Central memory CD8-positive, alpha-beta T cell (primary cell): ENCODE results near the gene TAB2.

ENCODE experiments used
- ATAC-seq: fragments of 150-1000 bp; cut with Tn5 transposase; replicated peaks from 2 replicates; pipeline ENCODE4 v1.10.0; 2022; ENCODE audit warnings: mild to moderate bottlenecking, moderate FRiP score, moderate number of reproducible peaks; ENCODE audit not compliant: poor library complexity, severe bottlenecking; ENCODE audit errors: extremely low read depth
- DNase-seq, 2 donors: peaks; one replicate each; pipeline ENCODE4 v3.0.0; 2021; ENCODE audit warnings: low spot score in 2 of 2
- H3K27ac Mint-ChIP-seq: one replicate; pipeline ENCODE4 v1.8.0; 2022; ENCODE audit warnings: low read depth, mild to moderate bottlenecking, moderate library complexity, mixed read lengths
- H3K27me3 Mint-ChIP-seq: one replicate; pipeline ENCODE4 v1.8.0; 2022; ENCODE audit warnings: mixed read lengths
- H3K36me3 Mint-ChIP-seq: one replicate; pipeline ENCODE4 v1.8.0; 2022; ENCODE audit warnings: mild to moderate bottlenecking, moderate library complexity, mixed read lengths; ENCODE audit not compliant: insufficient read depth
- H3K4me1 Mint-ChIP-seq: one replicate; pipeline ENCODE4 v1.8.0; 2022; ENCODE audit warnings: mixed read lengths
- H3K4me3 Mint-ChIP-seq: one replicate; pipeline ENCODE4 v1.8.0; 2022; ENCODE audit warnings: mild to moderate bottlenecking, moderate library complexity, mixed read lengths
- H3K9me3 Mint-ChIP-seq: one replicate; pipeline ENCODE4 v1.8.0; 2022; ENCODE audit warnings: mixed read lengths

The TAB2 gene

GRCh38 chr6:149286905-149287304 lies 30.6 kb upstream of the TAB2 start:
- Mint-ChIP-seq H3K27ac (no peak overlapping the region), H3K27me3 (no peaks in the 10 kb centered on the region), H3K4me3 (no peak overlapping the region), H3K36me3 (no peaks in the 10 kb centered on the region), H3K9me3 (no peaks in the 10 kb centered on the region), H3K4me1 (no peaks in the 10 kb centered on the region)
- no peak for DNase-seq
- no peak for ATAC-seq

DNA sequence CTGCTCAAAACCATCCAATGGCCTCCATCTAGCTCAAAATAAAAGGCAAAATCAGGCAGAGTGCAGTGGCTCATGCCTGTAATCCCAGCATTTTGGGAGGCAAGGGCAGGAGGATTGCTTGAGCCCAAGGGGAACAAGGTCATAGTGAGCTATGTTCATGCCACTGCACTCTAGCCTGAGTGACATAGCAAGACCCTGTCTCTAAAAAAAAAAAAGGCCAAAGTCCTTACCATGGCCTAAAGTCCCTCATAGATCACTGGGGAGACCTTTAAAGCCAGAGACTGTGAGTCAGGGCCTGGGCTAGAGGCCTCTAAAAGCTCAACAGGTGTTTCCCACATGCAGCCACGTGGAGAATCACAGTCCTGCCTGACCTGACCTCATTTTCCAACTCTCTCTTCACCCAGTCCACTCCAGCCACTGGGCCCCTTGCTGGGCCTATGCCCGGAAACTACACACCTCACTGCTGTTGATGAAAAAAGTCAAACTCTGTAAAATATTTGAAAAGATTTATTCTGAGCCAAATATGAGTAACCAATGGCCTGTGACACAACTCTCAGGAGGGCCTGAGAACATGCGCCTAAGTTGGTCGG lies 28.2 kb upstream of the TAB2 start:
- no peak overlapping the region for H3K4me3 Mint-ChIP-seq
- H3K27me3 Mint-ChIP-seq = no peaks in the 10 kb centered on the region
- H3K4me1 Mint-ChIP-seq = no peaks in the 10 kb centered on the region
- no peaks in the 10 kb centered on the region for H3K36me3 Mint-ChIP-seq
- DNase-seq (no peak), ATAC-seq (no peak)
- no peaks in the 10 kb centered on the region for H3K9me3 Mint-ChIP-seq
- H3K27ac Mint-ChIP-seq = no peak overlapping the region

- Mint-ChIP-seq H3K4me3 (no peak overlapping the region), H3K9me3 (no peaks in the 10 kb centered on the region), H3K36me3 (no peaks in the 10 kb centered on the region), H3K4me1 (no peaks in the 10 kb centered on the region), H3K27me3 (no peaks in the 10 kb centered on the region), H3K27ac (no peak overlapping the region)
- DNase-seq = no peak
- ATAC-seq = no peak
Measured at GRCh38 chr6:149289966-149290365, 27.5 kb upstream of the TAB2 start.

DNA sequence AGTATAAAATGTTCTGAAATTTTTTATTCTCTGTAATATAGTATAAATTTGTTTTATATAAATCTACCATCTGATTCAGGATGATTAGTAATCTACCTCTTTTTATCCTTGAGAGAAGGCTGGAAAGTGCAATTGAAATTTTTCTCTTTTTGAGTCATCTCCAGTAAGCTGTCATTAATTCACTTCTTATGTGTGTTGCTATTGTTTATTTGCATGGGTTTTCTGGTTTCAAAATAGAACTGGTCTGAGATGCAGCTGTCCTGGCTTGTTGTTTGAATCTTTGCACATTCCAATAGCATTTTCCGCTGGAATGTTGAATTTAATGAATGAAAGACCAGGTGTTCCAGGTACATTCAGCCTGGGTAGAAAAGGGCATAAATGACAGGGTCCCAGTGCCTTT lies 24.3 kb upstream of the TAB2 start:
- DNase-seq = no peak
- Mint-ChIP-seq H3K9me3 (no peaks in the 10 kb centered on the region), H3K4me1 (no peaks in the 10 kb centered on the region), H3K27me3 (no peaks in the 10 kb centered on the region), H3K36me3 (peaks cover 3% of the 10 kb centered on the region), H3K27ac (no peak overlapping the region), H3K4me3 (no peak overlapping the region)
- no peak for ATAC-seq

GRCh38 chr6:149300563-149300962 lies 16.9 kb upstream of the TAB2 start:
- Mint-ChIP-seq H3K4me3 (no peak overlapping the region), H3K36me3 (peaks cover 1% of the 10 kb centered on the region), H3K27ac (no peak overlapping the region), H3K4me1 (no peaks in the 10 kb centered on the region), H3K27me3 (no peaks in the 10 kb centered on the region), H3K9me3 (no peaks in the 10 kb centered on the region)
- ATAC-seq = no peak
- DNase-seq = no peak

DNA sequence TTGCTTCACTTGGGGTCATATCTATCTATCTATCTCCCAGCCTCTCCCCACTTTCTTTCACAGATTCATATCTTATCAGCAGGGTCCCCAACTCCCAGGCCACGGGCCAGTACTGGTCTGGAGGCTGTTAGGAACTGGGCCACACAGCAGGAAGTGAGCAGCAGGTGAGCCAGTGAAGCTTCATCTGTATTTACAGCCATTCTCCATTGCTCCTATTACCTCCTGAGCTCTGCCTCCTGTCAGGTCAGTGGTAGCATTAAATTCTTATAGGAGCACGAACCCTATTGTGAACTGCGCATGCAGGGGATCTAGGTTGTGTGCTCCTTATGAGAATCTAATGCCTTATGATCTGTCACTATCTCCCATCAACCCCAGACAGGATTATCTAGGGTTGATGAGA lies 14.8 kb upstream of the TAB2 start:
- Mint-ChIP-seq H3K4me3 (no peak overlapping the region), H3K9me3 (no peaks in the 10 kb centered on the region), H3K4me1 (no peaks in the 10 kb centered on the region), H3K36me3 (no peaks in the 10 kb centered on the region), H3K27ac (no peak overlapping the region), H3K27me3 (no peaks in the 10 kb centered on the region)
- DNase-seq = no peak
- ATAC-seq = no peak

DNA sequence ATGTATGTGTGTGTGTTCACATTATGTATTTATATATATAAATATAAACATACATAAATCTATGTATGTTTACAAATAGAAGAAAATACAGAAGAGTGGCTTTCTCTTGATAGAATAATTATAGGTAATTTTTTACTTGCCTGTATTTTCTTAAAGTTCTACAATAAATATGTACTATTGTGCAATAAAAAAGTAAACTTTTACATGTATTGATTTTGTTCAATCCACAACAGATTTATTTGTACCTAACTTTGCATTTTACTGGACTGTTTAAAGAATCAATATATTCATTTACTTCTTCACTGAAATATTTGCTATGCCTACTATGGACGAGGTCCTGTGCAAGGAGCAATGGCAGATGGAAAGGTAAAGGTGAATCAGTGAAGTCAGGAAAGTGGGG lies 14.0 kb upstream of the TAB2 start:
- no peaks in the 10 kb centered on the region for H3K27me3 Mint-ChIP-seq
- no peaks in the 10 kb centered on the region for H3K9me3 Mint-ChIP-seq
- H3K4me1 Mint-ChIP-seq = no peaks in the 10 kb centered on the region
- ATAC-seq (no peak), DNase-seq (no peak)
- no peak overlapping the region for H3K27ac Mint-ChIP-seq
- H3K4me3 Mint-ChIP-seq = no peak overlapping the region
- H3K36me3 Mint-ChIP-seq = no peaks in the 10 kb centered on the region

- no peak overlapping the region for H3K4me3 Mint-ChIP-seq
- no peaks in the 10 kb centered on the region for H3K36me3 Mint-ChIP-seq
- no peaks in the 10 kb centered on the region for H3K4me1 Mint-ChIP-seq
- DNase-seq (no peak), ATAC-seq (no peak)
- H3K27me3 Mint-ChIP-seq = no peaks in the 10 kb centered on the region
- no peaks in the 10 kb centered on the region for H3K9me3 Mint-ChIP-seq
- H3K27ac Mint-ChIP-seq = no peak overlapping the region
Measured at GRCh38 chr6:149305372-149305771, 12.1 kb upstream of the TAB2 start.

GRCh38 chr6:149306967-149307366 lies 10.5 kb upstream of the TAB2 start:
- Mint-ChIP-seq H3K9me3 (no peaks in the 10 kb centered on the region), H3K4me3 (no peak overlapping the region), H3K27me3 (no peaks in the 10 kb centered on the region), H3K36me3 (no peaks in the 10 kb centered on the region), H3K27ac (no peak overlapping the region), H3K4me1 (no peaks in the 10 kb centered on the region)
- DNase-seq (no peak), ATAC-seq (no peak)

DNA sequence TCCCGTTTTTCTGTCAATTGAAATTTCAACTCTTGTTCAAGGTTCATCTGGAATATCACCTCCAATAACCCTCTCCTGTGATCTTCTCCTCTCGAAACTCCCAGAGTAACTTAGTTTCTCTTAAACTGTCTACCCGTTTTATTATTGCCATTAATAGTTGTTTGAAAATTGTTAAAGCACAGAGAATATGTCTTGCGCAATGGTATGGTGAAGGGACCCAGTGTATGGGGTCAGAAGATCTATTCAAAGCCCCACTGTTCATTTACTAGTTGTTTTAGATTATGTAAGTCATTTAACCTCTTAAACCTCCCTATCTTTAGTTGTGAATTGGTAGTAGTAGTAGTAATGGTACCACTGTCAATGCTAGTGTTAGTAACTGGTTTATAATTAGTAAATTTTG lies 6.2 kb upstream of the TAB2 start:
- no peak overlapping the region for H3K27ac Mint-ChIP-seq
- no peak for DNase-seq
- no peak overlapping the region for H3K4me3 Mint-ChIP-seq
- H3K9me3 Mint-ChIP-seq = no peaks in the 10 kb centered on the region
- no peak for ATAC-seq
- H3K27me3 Mint-ChIP-seq = no peaks in the 10 kb centered on the region
- no peaks in the 10 kb centered on the region for H3K36me3 Mint-ChIP-seq
- H3K4me1 Mint-ChIP-seq = no peaks in the 10 kb centered on the region

DNA sequence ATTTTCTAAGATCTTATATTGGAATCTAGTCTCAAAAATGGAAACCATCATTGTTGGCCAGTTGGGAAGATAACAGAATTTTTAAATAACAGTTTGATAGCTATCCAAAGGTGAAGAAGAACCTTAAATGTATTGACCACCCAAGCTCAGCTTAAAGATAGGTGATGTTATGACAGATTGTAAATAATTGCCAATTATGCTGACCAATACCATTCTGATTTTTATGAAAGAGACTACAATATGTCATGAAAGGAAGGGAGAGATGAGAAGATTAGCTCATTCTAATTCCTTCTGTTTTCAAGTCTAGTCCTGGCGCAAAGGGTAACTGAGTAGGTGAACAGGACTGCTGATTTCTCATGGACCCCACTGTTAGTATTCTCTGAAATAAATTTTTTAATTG lies 5.7 kb upstream of the TAB2 start:
- Mint-ChIP-seq H3K27me3 (no peaks in the 10 kb centered on the region), H3K9me3 (no peaks in the 10 kb centered on the region), H3K27ac (no peak overlapping the region), H3K4me3 (no peak overlapping the region), H3K4me1 (no peaks in the 10 kb centered on the region), H3K36me3 (peaks cover 2% of the 10 kb centered on the region)
- DNase-seq (no peak), ATAC-seq (no peak)

DNA sequence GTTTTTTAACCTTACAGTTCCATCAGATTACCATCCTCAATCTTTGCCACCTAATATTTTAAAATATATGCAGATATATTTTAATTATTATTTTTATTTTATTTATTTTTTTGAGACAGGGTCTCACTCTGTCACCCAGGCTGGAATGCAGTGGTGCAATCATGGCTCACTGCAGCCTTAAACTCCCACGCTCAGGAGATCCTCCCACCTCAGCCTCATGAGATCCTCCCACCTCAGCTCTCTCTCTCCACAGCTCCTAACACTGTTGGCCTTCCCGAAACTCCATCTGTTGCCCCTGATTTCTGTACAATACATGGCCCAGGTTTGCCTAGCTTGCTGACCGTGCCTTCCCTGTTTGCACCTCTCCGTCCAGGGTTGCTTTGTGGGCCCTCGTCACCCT lies 4.4 kb upstream of the TAB2 start:
- no peak overlapping the region for H3K27ac Mint-ChIP-seq
- H3K36me3 Mint-ChIP-seq = peaks cover 6% of the 10 kb centered on the region
- ATAC-seq (no peak), DNase-seq (no peak)
- H3K9me3 Mint-ChIP-seq = no peaks in the 10 kb centered on the region
- H3K4me1 Mint-ChIP-seq = no peaks in the 10 kb centered on the region
- no peaks in the 10 kb centered on the region for H3K27me3 Mint-ChIP-seq
- no peak overlapping the region for H3K4me3 Mint-ChIP-seq

GRCh38 chr6:149313861-149314260 lies 3.7 kb upstream of the TAB2 start:
- Mint-ChIP-seq H3K4me3 (no peak overlapping the region), H3K9me3 (no peaks in the 10 kb centered on the region), H3K27ac (no peak overlapping the region), H3K27me3 (no peaks in the 10 kb centered on the region), H3K4me1 (peaks cover 6% of the 10 kb centered on the region), H3K36me3 (peaks cover 11% of the 10 kb centered on the region)
- ATAC-seq = no peak
- no peak for DNase-seq
